Activated CD8-positive, alpha-beta memory T cell treated with anti-CD3 and anti-CD28 coated beads for 36 hours (primary cell): ENCODE data around the gene PROC. TPM values are rescaled to one million over a fixed set of nuclear protein-coding genes. Genes with fewer than 3 reads are reported as not detected.

Experiments
- CTCF ChIA-PET: fragments of 350-600 bp; sonication (Branson Sonifier 250); formaldehyde crosslinking; loops from one replicate; lab custom pipeline; 2021; ENCODE audit warnings: antibody characterized with exemption; lab: Charles Lee
- POLR2A ChIA-PET: fragments of 350-600 bp; sonication (Branson Sonifier 250); formaldehyde crosslinking; loops from one replicate; lab custom pipeline; 2021; ENCODE audit warnings: antibody characterized with exemption; lab: Charles Lee
- total RNA-seq, 2 experiments: library from RNA; stranded (reverse); gene quantifications; one replicate each; pipeline ENCODE4 v1.2.3, GENCODE V29; 2021

The PROC gene
- total RNA-seq, 2 experiments from 2014 or later, result 0.36 TPM; not detected in 1

DNA sequence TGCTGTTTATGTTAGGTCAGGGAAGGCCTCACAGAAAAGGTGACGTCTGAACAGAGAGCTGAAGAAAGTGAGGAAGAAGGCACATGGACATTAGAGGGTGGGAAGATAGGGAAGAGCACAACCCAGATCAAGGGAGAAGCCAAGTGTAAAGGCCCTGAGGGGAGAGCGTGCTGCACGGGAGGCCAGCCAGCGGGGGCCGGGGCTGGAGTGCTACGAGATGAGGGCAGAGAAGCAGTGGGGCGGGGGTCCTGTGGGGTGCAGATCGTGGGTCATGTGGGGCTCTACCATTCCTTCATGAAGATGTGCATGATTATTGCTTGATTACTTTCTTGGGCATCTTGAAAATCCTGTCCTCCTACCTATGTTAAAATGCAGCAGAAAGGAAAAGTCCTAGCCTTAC, 50.8 kb downstream of the PROC start:
- POLR2A ChIA-PET, result interaction anchor here (0.7 kb wide), 1 partner anchor 11 kb away, joined by 3 read pairs; no protein-coding TSS in a partner anchor
- CTCF ChIA-PET, result no interaction called here

DNA sequence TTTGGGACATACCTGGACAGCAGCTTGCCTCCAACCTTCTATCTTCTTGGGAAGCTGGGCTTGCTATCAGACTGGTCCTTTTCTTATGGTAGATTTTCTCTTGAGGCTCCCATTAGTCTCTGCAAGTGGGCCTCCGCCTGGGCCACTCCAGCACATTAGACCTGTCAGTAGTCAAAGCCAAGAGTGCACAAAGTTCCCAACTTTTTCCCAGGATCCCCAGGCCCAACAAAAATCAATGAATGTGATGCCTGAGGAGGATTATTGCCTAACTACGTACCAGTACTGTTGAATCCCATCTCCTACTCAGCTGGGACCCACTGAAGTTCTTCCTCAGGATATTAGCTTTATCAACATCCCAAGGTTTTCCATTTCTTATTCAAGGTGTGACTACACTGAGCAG, 51.7 kb downstream of the PROC start:
- CTCF ChIA-PET, result no interaction called here
- POLR2A ChIA-PET, result no interaction called here

DNA sequence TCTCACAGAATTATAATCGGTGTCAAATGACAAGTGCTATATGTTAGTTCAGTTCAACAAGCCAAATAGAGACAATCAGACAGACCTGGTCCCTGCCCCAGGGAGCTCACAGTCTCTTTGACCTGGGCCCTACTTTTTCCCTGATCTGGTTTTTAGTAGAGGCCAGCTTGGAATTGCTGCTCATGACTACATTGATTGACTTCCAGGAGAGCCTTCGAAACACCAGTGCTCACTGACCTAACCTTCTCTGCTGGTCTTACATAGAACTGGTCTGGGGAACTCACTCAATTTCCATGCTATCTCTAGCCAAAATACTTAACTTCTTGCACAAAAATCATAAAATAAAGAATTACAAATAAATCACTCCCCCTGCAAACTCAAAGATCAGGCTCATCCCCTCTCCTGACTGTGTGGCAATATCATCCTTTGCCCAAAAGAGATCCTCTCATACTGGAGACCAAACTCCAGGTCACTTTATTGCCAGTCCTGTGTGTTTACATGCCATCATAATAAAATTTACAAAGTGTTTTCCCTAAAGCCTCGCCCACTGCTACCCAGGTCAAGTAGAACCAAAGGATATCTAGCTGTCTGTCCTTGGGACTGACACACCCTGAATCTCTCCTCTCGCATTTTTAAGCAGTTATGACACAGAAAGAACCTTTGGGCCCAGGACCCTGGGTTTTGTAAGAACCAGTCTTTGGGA, 53.2 kb downstream of the PROC start:
- POLR2A ChIA-PET, result no interaction called here
- CTCF ChIA-PET, result interaction anchor here (0.6 to 1.4 kb wide), 2 partner anchors 8 to 403 kb away, joined by 3 to 4 read pairs; no protein-coding TSS in a partner anchor

DNA sequence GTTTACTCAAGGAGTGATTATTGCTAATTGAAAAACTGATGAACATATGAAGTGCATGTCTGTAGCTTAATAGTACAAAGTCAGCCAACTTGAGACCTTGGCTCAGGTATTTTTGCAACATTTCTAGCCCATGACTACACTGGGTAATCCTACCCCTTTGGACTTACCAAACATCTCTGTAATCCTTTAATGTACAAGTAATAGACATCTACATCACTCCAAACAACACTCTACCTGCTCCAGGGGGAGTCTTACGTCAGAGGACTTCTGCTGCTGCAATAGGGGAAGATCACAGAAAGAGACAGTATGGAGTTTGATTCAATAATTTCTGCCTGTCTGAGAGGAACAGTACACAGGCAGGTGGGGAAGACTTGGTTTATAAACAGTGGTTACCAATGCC, 54.0 kb downstream of the PROC start:
- CTCF ChIA-PET, result interaction anchor here (0.5 to 0.6 kb wide), 2 partner anchors 404 to 1650 kb away, joined by 3 to 4 read pairs; no protein-coding TSS in a partner anchor
- POLR2A ChIA-PET, result no interaction called here

- ChIA-PET POLR2A (no interaction called here), CTCF (no interaction called here)
Measured at GRCh38 chr2:127475788-127476187, 57.6 kb downstream of the PROC start.

Other genes starting within 250 kb of the PROC start
- under 1 TPM in 1 of 2 experiments, not detected in 1; 0.08 TPM for gene CYP27C1, start 198.1 kb upstream of the PROC start, total RNA-seq
- 10 to 100 TPM; 56.3 to 57.7 TPM for gene ERCC3, start 124.3 kb upstream of the PROC start, total RNA-seq
- gene MAP3K2, start 30.5 kb upstream of the PROC start, total RNA-seq, result 10 to 100 TPM; 48.4 to 49.5 TPM
- 10 to 100 TPM; 52.5 to 56.6 TPM for gene IWS1, start 108.1 kb downstream of the PROC start, total RNA-seq
- under 1 TPM; 0.15 to 0.17 TPM for gene MYO7B, start 117.3 kb downstream of the PROC start, total RNA-seq
- gene GPR17, start 227.7 kb downstream of the PROC start, total RNA-seq, result not detected